Measurements from ENCODE around the gene FAM163A.
"Not testable (repeated sequence)": the region's sequence is repeated elsewhere in the genome, so short reads cannot be mapped to it uniquely, and the experiment has no call there.

The FAM163A gene

DNA sequence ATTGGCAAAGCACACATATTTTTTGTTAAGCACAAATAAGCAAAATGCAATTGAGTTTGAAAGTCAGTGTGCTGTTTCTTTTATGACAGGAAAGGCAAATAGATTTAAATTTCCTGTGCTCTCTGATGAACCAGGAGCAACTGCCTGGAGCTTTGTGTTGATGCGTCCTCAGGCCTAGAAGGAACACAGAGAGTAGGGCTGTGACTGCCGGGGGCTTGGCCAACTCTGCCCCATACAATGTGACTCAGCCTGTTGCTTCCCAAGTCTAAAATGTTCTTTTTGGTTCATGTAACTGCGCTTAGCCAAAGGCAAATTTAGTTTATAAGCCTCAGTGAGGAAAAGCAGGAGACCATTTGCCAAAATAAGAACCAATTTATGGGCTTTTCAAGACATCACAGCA, 97.0 kb downstream of the FAM163A start:
- H3K4me3 ChIP-seq (ENCODE audit: low read depth, low read length): no peak overlapping the region

DNA sequence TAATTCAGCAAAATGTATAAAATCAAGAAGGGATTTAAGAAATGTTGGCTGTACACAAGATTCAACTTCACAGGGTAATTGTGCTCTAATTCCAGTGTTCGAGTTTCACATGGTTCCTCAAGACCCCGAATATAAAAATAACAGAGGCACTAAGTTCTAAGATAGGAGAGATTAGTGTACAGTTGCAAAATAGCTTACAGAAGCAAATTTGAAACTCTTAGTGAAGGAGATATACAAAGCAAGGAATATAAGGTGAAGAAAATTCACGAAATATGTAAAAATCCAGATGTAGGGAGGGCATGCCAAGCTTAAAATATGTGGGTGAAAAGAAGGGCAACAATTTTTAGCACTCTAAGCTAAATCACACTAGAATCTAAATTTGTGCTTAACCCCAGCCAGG, 105.1 kb downstream of the FAM163A start:
- H3K36me3 ChIP-seq (ENCODE audit: control insufficient read depth, insufficient read depth, low read length): peaks cover 12% of the 10 kb centered on the region
- no peak overlapping the region for H3K4me3 ChIP-seq (ENCODE audit: low read depth, low read length)
- H3K27me3 ChIP-seq (ENCODE audit: control insufficient read depth, insufficient read depth, low read length): no peaks in the 10 kb centered on the region
- H3K9ac ChIP-seq (ENCODE audit: low read depth, low read length): no peak overlapping the region
- no peaks in the 10 kb centered on the region for H3K4me1 ChIP-seq (ENCODE audit: control insufficient read depth, insufficient read depth, low read length)
- H3K9me3 ChIP-seq (ENCODE audit: control insufficient read depth, insufficient read depth, low read length): no peaks in the 10 kb centered on the region

More for the DNA sequence above, 97.0 kb downstream of the FAM163A start:
- H3K27me3 ChIP-seq (ENCODE audit: control insufficient read depth, insufficient read depth, low read length): no peaks in the 10 kb centered on the region
- no peaks in the 10 kb centered on the region for H3K4me1 ChIP-seq (ENCODE audit: control insufficient read depth, insufficient read depth, low read length)
- H3K36me3 ChIP-seq (ENCODE audit: control insufficient read depth, insufficient read depth, low read length): no peaks in the 10 kb centered on the region
- no peaks in the 10 kb centered on the region for H3K9me3 ChIP-seq (ENCODE audit: control insufficient read depth, insufficient read depth, low read length)
- H3K9ac ChIP-seq (ENCODE audit: low read depth, low read length): no peak overlapping the region

DNA sequence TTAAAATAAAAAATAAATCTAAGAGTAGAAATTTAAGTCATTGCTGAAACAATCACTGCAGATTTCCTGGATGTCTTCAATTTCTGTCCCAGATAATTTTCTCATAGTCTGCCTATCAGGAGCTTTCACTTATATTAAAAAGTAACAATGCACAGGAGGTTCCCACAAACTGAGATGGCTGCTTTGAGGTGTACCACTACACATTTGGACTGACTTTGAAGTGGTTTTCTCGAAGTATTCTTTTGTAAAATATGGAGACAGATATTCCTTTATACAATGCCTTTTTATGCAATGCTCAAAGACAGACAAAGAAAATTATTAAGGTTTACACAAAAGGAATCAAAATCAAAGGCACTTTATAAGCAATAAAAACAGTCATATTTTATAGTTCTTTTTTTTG, 110.0 kb downstream of the FAM163A start:
- Histone ChIP-seq H3K4me3 (ENCODE audit: low read depth, low read length) (no peak overlapping the region), H3K9me3 (ENCODE audit: control insufficient read depth, insufficient read depth, low read length) (no peaks in the 10 kb centered on the region), H3K9ac (ENCODE audit: low read depth, low read length) (no peak overlapping the region), H3K4me1 (ENCODE audit: control insufficient read depth, insufficient read depth, low read length) (no peaks in the 10 kb centered on the region), H3K36me3 (ENCODE audit: control insufficient read depth, insufficient read depth, low read length) (peaks cover 4% of the 10 kb centered on the region), H3K27me3 (ENCODE audit: control insufficient read depth, insufficient read depth, low read length) (no peaks in the 10 kb centered on the region)

DNA sequence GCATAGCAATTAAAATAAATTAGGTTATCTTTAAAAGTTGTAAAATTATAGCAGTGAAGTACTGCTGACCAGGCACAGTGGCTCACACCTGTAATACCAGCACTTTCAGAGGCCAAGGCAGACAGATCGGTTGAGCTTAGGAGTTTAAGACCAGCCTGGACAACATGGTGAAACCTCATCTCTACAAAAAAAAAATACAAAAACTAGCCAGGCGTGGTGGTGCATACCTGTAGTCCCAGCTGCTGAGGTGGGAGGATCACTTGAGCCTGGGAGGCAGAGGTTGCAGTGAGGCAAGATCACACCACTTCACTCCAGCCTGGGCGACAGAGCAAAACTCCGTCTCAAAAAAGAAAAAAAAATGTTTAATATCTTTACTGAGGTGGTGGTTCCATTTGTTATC, 112.7 kb downstream of the FAM163A start:
- not testable (repeated sequence) for H3K9me3 ChIP-seq (ENCODE audit: control insufficient read depth, insufficient read depth, low read length); H3K9ac ChIP-seq (ENCODE audit: low read depth, low read length); H3K27me3 ChIP-seq (ENCODE audit: control insufficient read depth, insufficient read depth, low read length); H3K36me3 ChIP-seq (ENCODE audit: control insufficient read depth, insufficient read depth, low read length); H3K4me1 ChIP-seq (ENCODE audit: control insufficient read depth, insufficient read depth, low read length); H3K4me3 ChIP-seq (ENCODE audit: low read depth, low read length)

DNA sequence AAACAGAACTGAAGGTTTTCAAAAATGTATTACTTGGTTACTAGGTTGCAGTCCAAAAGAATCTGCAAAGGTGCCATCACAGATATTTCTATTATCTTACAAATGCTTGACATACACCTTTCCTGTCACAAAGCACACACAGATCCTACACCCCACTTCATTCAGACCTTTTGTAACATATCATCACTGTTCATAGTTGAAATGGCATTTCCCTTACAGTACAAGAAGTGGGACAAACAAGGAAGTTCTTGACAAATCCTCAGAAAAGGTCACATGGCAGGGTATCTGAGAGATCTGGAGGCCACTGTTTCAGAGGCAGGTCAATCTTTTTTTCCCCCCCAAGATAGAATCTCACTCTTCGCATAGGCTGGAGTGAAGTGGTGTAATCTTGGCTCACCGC, 113.2 kb downstream of the FAM163A start:
- Histone ChIP-seq H3K36me3 (ENCODE audit: control insufficient read depth, insufficient read depth, low read length) (no peaks in the 10 kb centered on the region), H3K4me3 (ENCODE audit: low read depth, low read length) (no peak overlapping the region), H3K9me3 (ENCODE audit: control insufficient read depth, insufficient read depth, low read length) (no peaks in the 10 kb centered on the region), H3K4me1 (ENCODE audit: control insufficient read depth, insufficient read depth, low read length) (no peaks in the 10 kb centered on the region), H3K27me3 (ENCODE audit: control insufficient read depth, insufficient read depth, low read length) (no peaks in the 10 kb centered on the region), H3K9ac (ENCODE audit: low read depth, low read length) (no peak overlapping the region)

DNA sequence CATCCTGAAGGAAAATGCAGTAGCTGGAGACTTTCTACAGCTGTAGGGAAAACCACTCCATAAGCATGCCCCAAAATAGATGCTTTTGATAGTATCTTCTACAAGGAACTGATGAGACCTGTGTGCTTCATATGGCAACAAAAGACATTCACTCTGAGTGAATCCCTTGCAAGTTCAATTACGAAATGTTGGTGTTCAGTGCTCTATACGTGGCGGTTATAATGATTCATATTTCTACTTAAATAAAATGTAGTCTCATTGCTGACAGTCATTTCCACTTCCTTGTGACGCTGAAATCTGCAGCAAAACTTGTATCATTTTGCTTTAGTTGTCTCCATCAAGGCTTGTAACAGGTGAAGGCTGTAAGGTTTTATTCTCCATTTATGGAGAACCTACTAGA, 113.9 kb downstream of the FAM163A start:
- H3K9me3 ChIP-seq (ENCODE audit: control insufficient read depth, insufficient read depth, low read length): no peaks in the 10 kb centered on the region
- no peaks in the 10 kb centered on the region for H3K36me3 ChIP-seq (ENCODE audit: control insufficient read depth, insufficient read depth, low read length)
- H3K27me3 ChIP-seq (ENCODE audit: control insufficient read depth, insufficient read depth, low read length): no peaks in the 10 kb centered on the region
- H3K4me3 ChIP-seq (ENCODE audit: low read depth, low read length): no peak overlapping the region
- no peak overlapping the region for H3K9ac ChIP-seq (ENCODE audit: low read depth, low read length)
- no peaks in the 10 kb centered on the region for H3K4me1 ChIP-seq (ENCODE audit: control insufficient read depth, insufficient read depth, low read length)

DNA sequence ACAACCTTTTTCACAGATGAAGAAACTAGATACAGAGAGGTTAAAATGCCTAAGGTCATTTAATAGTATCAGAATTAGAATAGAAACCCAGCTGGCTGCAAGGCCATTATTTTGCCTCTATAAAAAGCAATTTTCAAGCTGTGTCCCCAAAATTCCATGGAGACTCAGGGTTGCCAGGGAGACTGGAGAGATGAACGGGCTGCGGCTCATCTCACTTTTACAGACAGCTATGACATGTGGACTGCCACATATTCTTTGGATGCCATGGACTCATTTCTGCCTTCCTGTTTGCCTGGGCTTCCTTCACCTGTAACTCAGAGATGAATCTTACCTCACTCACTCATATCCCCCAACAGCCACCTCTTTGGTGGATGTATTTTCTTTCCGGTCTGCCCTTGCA, 117.6 kb downstream of the FAM163A start:
- H3K4me3 ChIP-seq (ENCODE audit: low read depth, low read length): no peak overlapping the region
- H3K9ac ChIP-seq (ENCODE audit: low read depth, low read length): no peak overlapping the region
- no peaks in the 10 kb centered on the region for H3K9me3 ChIP-seq (ENCODE audit: control insufficient read depth, insufficient read depth, low read length)
- no peaks in the 10 kb centered on the region for H3K27me3 ChIP-seq (ENCODE audit: control insufficient read depth, insufficient read depth, low read length)
- H3K36me3 ChIP-seq (ENCODE audit: control insufficient read depth, insufficient read depth, low read length): no peaks in the 10 kb centered on the region
- H3K4me1 ChIP-seq (ENCODE audit: control insufficient read depth, insufficient read depth, low read length): no peaks in the 10 kb centered on the region

DNA sequence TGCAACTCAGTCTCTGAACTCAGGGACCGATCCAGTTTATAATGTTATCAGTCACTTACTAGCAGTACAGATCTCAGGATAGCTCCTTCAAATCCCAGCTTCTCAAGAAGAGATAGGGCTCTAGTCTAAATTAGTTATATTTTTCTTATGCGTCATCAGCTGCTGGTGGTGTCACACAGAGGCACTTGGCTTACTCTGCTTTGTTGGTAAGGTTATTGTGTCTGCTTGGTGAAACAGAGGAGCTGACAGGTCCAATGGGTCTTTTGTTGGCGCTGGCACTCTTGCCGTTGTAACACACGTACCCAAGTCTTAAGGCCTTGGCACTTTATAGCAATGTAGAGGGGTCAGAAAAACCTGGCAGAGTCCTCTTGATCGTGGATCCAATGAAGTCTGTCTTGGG, 122.3 kb downstream of the FAM163A start:
- H3K27me3 ChIP-seq (ENCODE audit: control insufficient read depth, insufficient read depth, low read length): no peaks in the 10 kb centered on the region
- no peaks in the 10 kb centered on the region for H3K9me3 ChIP-seq (ENCODE audit: control insufficient read depth, insufficient read depth, low read length)
- no peaks in the 10 kb centered on the region for H3K36me3 ChIP-seq (ENCODE audit: control insufficient read depth, insufficient read depth, low read length)
- no peak overlapping the region for H3K4me3 ChIP-seq (ENCODE audit: low read depth, low read length)
- H3K9ac ChIP-seq (ENCODE audit: low read depth, low read length): no peak overlapping the region
- no peaks in the 10 kb centered on the region for H3K4me1 ChIP-seq (ENCODE audit: control insufficient read depth, insufficient read depth, low read length)

Data from iPS-15b (cell line).